ENCODE results near the gene PRSS35.

DNA sequence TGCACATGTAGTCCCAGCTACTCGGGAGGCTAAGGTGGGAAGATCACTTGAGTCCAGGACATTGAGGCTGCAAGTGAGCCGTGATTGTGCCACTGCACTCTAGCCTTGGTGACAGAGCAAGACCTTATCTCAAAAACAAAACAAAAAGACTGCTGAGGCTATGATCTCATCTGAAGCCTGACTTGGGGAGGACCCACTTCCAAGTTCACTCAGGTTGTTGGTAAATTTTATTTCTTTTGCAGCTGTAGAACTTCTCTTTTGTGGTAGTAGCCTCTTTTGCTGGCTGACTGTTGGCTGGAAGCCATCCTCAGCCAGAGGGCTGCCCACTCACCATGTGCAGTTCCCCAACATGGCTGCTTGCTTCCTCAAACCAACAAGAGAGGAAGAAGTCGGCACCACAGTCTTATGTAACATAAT is 44.7 kb upstream of the PRSS35 start:
- TF ChIP-seq POLR2A (IDR thresholded peaks at IDR 0.05; ENCODE audit: low read length), result no peak
- TF ChIP-seq GATA1 (IDR thresholded peaks at IDR 0.05; ENCODE audit: low read depth, low read length), result no peak

Measured in erythroblast (primary cell).